Naive B cell (primary cell): ENCODE data around the gene IQGAP2. TPM values are rescaled to one million over a fixed set of nuclear protein-coding genes. Genes with fewer than 3 reads are reported as not detected.

Experiments used
- ATAC-seq, 2 donors: fragments of 150-1000 bp; cut with Tn5 transposase; 2 replicates each; pipeline ENCODE4 v1.10.0; 2021; ENCODE audit warnings: low read depth in 2 of 2, mild to moderate bottlenecking in 2 of 2, moderate library complexity in 2 of 2
- DNase-seq: peaks from one replicate; pipeline ENCODE4 v3.0.0; 2022
- H3K27ac Mint-ChIP-seq, 6 donors: one replicate each; pipeline ENCODE4 v1.8.0; 2020 to 2022; ENCODE audit warnings: mild to moderate bottlenecking in 6 of 6, mixed read lengths in 6 of 6, moderate library complexity in 5 of 6, inconsistent platforms in 2 of 6
- H3K27me3 Mint-ChIP-seq, 3 donors: one replicate each; pipeline ENCODE4 v1.8.0; 2021 to 2022; ENCODE audit warnings: mixed read lengths in 3 of 3, mild to moderate bottlenecking in 1 of 3
- H3K36me3 Mint-ChIP-seq, 2 donors: one replicate each; pipeline ENCODE4 v1.8.0; 2020 to 2022; ENCODE audit warnings: mixed read lengths in 2 of 2, inconsistent platforms in 1 of 2, mild to moderate bottlenecking in 1 of 2
- H3K4me1 Mint-ChIP-seq, 3 donors: one replicate each; pipeline ENCODE4 v1.8.0; 2020 to 2022; ENCODE audit warnings: mixed read lengths in 3 of 3, inconsistent platforms in 1 of 3, mild to moderate bottlenecking in 1 of 3, moderate library complexity in 1 of 3
- H3K4me3 Mint-ChIP-seq, 8 donors: one replicate each; pipeline ENCODE4 v1.8.0; 2020 to 2022; ENCODE audit warnings: mild to moderate bottlenecking in 8 of 8, mixed read lengths in 8 of 8, moderate library complexity in 8 of 8, inconsistent platforms in 2 of 8
- H3K9me3 Mint-ChIP-seq, 7 donors: one replicate each; pipeline ENCODE4 v1.8.0; 2020 to 2022; ENCODE audit warnings: mixed read lengths in 7 of 7, mild to moderate bottlenecking in 5 of 7, inconsistent platforms in 2 of 7, moderate library complexity in 1 of 7
- polyA plus RNA-seq, 6 donors: library from polyadenylated mRNA; unstranded; fragments of 300-500 nt; fragmentation: Illumina TruSeq; gene quantifications; one replicate each; pipeline ENCODE4 v1.2.3, GENCODE V29; 2021; ENCODE audit warnings: low read depth in 6 of 6

Gene IQGAP2
- polyA plus RNA-seq, 6 donors from 2014 or later: 2.7 to 9.8 (median 6.2) TPM

DNA sequence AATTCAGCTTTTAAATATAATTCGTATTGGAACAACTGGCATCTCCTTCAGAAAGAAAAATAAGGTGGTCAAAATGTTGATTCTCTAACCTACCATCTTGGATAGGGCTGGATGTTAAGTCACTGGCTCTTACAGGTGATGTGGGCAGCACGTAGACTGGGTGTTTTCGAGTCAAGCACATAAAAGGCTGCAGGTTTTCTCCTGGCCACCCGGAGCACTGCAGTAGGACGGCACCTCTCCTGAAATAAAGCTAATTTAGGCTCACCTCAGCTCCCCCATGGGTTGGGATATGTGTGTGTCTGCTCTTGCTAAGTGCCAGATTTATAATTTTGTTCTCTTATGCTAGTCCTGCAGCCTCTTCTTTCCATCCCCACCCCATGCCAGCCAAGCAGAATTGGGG is 80.3 kb downstream of the IQGAP2 start:
- Mint-ChIP-seq H3K4me3 (no peak overlapping the region), H3K9me3 (no peaks in the 10 kb centered on the region), H3K27me3 (no peaks in the 10 kb centered on the region), H3K36me3 (no peaks in the 10 kb centered on the region), H3K4me1 (peaks cover 0 to 18% (median 3%) of the 10 kb centered on the region in 3 donors), H3K27ac (no peak overlapping the region)
- ATAC-seq (no peak), DNase-seq (no peak)

DNA sequence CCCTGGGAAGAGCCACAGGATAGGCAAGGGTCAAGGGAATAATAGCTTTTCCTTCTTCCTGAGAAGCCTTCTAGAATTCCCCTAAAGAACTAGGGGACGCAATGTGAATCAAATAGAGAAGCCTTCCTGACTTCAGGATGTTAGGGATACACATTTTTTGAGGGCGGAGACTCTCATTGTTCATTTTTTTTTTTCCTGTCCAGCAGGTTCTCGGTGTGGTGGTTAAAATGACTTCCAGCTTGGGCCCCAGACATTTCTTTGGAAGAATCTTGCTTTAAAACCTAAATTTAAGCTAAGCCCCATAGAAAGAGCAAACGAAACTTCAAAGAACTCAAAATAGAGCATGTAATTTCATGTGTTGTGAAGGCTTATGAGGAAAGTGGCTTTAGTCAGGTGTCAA is 80.8 kb downstream of the IQGAP2 start:
- no peak overlapping the region for H3K27ac Mint-ChIP-seq
- no peak for DNase-seq
- H3K36me3 Mint-ChIP-seq: no peaks in the 10 kb centered on the region
- ATAC-seq: no peak
- no peaks in the 10 kb centered on the region for H3K9me3 Mint-ChIP-seq
- peaks cover 0 to 16% (median 3%) of the 10 kb centered on the region in 3 donors for H3K4me1 Mint-ChIP-seq
- H3K27me3 Mint-ChIP-seq: no peaks in the 10 kb centered on the region
- H3K4me3 Mint-ChIP-seq: no peak overlapping the region

DNA sequence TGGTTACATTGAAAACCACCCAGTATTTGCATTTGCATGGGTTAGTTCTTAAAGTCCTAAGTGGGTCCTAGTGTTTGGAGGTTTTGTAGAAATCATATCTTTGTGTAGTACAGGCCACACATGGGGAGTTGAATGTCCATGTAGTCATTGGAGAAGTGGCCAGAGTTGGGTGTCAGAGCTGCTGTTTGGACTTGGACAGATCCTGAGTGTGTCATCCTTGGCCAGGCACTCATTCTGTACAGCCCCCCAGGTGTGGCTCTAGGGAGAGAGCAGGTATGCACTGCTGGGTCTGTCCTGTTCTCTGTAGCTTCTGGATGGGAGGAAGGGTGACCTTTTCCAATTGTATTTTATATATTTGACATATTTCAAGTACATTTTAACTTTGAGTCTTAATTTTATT is 82.4 kb downstream of the IQGAP2 start:
- ATAC-seq: no peak
- DNase-seq: no peak
- Mint-ChIP-seq H3K9me3 (no peaks in the 10 kb centered on the region), H3K36me3 (no peaks in the 10 kb centered on the region), H3K4me3 (no peak overlapping the region), H3K27me3 (no peaks in the 10 kb centered on the region), H3K4me1 (peaks cover 0 to 5% (median 1%) of the 10 kb centered on the region in 3 donors), H3K27ac (no peak overlapping the region)

DNA sequence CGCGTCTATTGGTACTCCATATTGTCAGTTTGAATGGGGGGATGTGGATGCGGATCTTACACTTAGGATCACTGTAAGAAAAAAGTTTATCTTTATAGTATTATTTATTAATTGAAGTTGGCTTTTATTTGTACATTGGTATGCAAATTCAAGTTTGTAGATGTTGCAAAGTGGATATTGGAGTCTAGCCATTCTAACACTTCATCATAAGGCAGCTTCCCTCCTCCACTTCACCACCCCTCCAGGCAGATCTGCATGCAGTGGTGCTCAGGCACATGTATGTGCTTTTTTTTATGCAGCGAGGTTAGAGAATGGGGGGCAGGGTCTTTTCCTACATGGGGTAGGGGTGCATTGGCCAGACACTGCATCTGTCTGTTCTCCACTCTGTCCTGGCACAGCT is 84.3 kb downstream of the IQGAP2 start:
- ATAC-seq: no peak
- Mint-ChIP-seq H3K4me1 (peaks cover under 1 to 5% (median 1%) of the 10 kb centered on the region in 3 donors), H3K27me3 (no peaks in the 10 kb centered on the region), H3K4me3 (no peak overlapping the region), H3K9me3 (no peaks in the 10 kb centered on the region), H3K27ac (peak overlapping the region in 1 of 6 donors; percentile 27), H3K36me3 (no peaks in the 10 kb centered on the region)
- no peak for DNase-seq

DNA sequence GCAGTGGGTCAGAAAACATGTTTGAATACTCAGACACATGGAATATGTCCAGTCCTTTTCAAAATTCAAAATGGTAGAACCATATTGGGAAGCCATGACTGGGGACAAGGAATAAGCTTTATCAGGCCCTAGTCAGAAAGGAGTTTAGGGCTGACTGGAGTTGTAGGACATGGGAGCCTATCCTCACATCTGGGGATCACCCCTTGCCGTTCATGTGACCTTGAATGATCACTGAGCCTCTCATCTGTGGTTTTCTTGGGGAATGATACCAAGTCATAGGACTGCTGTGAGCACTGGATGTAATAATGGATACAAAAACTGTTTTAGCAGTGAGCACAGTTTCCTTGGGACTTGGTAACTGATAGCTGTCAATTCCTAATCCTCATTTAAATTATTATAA is 84.7 kb downstream of the IQGAP2 start:
- H3K27me3 Mint-ChIP-seq: no peaks in the 10 kb centered on the region
- DNase-seq (no peak), ATAC-seq (no peak)
- H3K9me3 Mint-ChIP-seq: no peaks in the 10 kb centered on the region
- no peaks in the 10 kb centered on the region for H3K36me3 Mint-ChIP-seq
- peak overlapping the region in 1 of 6 donors; percentile 27 for H3K27ac Mint-ChIP-seq
- H3K4me3 Mint-ChIP-seq: no peak overlapping the region
- H3K4me1 Mint-ChIP-seq: peaks cover 0 to 5% (median 1%) of the 10 kb centered on the region in 3 donors

DNA sequence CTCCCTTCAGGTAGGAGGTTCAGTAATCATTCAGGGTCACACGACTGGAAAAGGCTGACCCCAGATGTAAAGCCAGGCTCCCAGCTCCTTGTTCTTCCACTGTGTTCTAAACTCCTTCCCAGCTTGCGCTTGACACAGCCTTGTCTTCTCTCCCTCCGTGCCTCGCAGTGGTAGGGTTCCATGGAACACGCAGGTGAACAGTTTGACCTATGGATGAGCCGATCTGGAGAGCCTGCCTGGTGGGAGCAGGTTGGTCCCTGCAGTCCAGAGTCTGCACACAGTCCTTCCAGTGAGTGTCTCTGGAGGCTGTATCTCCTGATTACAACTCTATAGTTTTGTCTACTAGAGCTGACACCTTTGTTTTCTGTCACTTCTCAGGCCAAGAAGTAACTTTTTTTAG is 85.9 kb downstream of the IQGAP2 start:
- DNase-seq: no peak
- H3K4me3 Mint-ChIP-seq: no peak overlapping the region
- H3K4me1 Mint-ChIP-seq: peaks cover 0 to 5% (median 1%) of the 10 kb centered on the region in 3 donors
- no peaks in the 10 kb centered on the region for H3K36me3 Mint-ChIP-seq
- H3K27ac Mint-ChIP-seq: peak overlapping the region in 1 of 6 donors; percentile 2
- H3K9me3 Mint-ChIP-seq: no peaks in the 10 kb centered on the region
- H3K27me3 Mint-ChIP-seq: no peaks in the 10 kb centered on the region
- no peak for ATAC-seq

DNA sequence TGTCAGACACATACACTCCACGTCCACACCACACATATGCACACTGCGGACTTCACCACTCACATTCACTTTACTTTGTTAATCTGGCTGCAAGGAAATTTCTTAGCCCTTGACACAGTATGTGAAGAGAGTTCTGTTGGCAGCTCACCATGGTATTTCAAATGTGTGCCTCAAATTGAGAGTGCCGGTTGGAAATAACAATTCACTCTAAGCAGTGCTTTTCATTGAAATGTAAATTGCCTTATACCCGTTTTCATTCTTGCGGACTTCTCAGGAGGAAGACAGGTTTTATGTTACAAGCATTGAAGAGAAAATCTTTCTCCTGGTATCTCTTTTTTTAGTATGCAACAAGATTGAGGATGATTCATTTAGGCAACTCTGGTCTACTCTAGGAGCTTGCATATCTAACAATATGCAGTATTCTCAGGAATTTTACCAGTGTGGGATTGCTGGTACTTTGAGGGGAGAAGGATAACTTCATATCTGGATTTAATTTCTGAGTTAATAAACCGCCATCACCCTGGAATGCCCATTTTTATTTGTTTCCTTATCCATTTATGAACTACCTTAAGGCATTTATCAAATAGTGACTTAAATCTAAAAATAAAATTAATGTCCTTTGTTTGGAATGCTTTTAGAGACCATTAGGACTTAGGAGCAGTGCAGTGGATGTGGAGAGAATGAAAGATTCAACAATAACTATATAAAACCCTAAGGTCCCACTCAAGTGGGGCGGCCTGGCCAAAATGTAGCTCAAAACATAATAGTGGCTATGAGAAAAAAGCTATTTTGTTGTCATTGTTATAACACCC is 87.0 kb downstream of the IQGAP2 start:
- Mint-ChIP-seq H3K27ac (no peak overlapping the region), H3K36me3 (no peaks in the 10 kb centered on the region), H3K4me3 (no peak overlapping the region), H3K9me3 (peaks cover 0 to under 1% (median 0%) of the 10 kb centered on the region in 7 donors), H3K27me3 (no peaks in the 10 kb centered on the region), H3K4me1 (peaks cover 0 to 5% (median 1%) of the 10 kb centered on the region in 3 donors)
- ATAC-seq (no peak), DNase-seq (no peak)

DNA sequence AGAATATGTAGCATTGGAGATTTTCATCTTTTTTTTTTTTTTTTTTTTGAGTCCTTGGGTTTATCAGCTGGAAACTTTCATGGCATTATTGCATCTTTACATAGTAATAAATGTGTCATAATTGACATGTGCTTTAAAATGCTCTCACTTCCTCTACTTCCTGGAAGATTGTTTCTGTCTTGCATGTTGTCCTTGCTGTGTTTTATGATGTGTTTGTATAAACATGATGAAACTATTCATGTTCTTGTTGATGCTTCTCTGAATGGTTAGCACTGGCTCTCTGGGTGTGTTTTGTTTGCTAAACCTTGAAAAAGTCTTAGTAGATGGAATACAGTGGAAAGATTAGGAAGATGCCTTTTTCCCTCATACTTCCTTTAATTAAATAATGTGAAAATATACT is 87.9 kb downstream of the IQGAP2 start:
- H3K27me3 Mint-ChIP-seq: no peaks in the 10 kb centered on the region
- no peaks in the 10 kb centered on the region for H3K36me3 Mint-ChIP-seq
- DNase-seq: no peak
- peaks cover 1 to 5% (median 4%) of the 10 kb centered on the region in 3 donors for H3K4me1 Mint-ChIP-seq
- peaks cover 0 to 5% (median 0%) of the 10 kb centered on the region in 7 donors for H3K9me3 Mint-ChIP-seq
- H3K27ac Mint-ChIP-seq: no peak overlapping the region
- H3K4me3 Mint-ChIP-seq: no peak overlapping the region
- ATAC-seq: no peak

DNA sequence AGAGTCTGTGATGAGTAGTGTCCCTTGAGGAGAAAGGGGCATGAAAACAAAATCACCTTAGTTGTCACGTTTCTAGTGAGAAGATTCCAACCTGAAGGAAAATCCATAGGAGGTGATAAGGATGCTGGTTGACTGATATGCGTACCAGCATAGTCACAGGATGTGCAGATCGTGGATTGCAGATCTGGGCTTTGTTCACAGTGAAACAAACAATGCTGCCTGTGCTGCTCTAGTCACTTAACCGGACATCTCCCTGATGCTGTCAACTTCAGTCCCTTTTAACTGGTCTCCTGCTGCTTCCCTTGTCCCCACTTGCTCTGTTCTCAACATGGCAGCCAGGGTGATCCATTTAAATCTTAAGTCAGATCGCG is 89.7 kb downstream of the IQGAP2 start:
- no peaks in the 10 kb centered on the region for H3K36me3 Mint-ChIP-seq
- ATAC-seq: no peak
- H3K27me3 Mint-ChIP-seq: no peaks in the 10 kb centered on the region
- H3K4me3 Mint-ChIP-seq: no peak overlapping the region
- H3K27ac Mint-ChIP-seq: no peak overlapping the region
- no peak for DNase-seq
- peaks cover 1 to 5% (median 4%) of the 10 kb centered on the region in 3 donors for H3K4me1 Mint-ChIP-seq
- H3K9me3 Mint-ChIP-seq: peaks cover 0 to 5% (median 0%) of the 10 kb centered on the region in 7 donors

DNA sequence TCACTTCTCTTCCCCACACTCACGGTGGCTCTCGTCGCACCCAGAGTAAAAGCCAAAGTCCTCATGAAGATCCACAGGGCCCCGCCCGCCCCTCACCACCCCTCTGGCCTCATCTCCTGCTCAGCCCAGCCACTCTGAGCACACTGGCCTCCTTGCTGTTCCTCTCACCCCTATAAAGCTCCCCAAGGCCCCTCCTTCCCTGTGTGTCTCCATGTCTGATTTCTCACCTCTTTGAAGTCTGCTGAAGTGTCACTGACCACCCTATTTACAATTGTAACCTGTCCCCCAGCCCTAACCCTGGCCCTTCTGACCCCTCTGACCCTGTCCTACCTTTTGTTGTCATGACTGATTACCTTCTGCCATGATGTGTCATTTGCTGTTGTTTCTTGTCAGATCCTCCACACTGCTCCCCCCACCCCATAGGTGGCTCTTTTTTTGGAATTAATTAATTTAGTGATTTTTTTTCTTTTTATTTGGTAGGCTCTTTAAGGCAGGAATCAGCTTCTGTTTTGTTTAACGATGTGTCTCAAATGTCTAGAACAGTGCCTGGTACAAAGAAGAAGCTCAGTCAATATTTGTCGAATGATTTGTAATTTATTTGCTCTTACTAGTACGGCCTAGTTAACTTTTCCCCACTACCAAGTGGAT is 90.2 kb downstream of the IQGAP2 start:
- Mint-ChIP-seq H3K36me3 (no peaks in the 10 kb centered on the region), H3K27ac (peak overlapping the region in 1 of 6 donors; percentile 85), H3K4me3 (no peak overlapping the region), H3K9me3 (peaks cover 0 to 5% (median 0%) of the 10 kb centered on the region in 7 donors), H3K27me3 (no peaks in the 10 kb centered on the region), H3K4me1 (peaks cover 1 to 5% (median 4%) of the 10 kb centered on the region in 3 donors)
- DNase-seq: no peak
- ATAC-seq: no peak

DNA sequence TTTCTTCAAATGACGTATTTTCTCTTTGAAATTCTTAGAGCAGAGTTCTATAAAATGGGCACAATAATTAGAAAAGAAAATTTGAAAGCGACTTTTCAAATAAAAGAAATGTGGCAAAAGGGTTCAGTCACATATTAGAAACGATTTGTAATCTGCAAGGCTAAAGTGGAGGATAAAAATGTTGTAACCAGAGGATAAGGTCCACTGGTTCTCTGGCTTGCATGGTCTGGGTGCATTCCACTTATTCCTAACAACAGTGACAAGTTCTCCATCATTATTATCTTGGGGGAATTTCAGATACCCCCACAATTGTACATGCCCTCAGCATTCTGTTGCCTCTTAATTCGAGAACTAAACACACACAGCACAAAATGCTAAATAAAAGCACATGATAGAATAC is 91.1 kb downstream of the IQGAP2 start:
- peaks cover 1 to 5% (median 4%) of the 10 kb centered on the region in 3 donors for H3K4me1 Mint-ChIP-seq
- H3K27ac Mint-ChIP-seq: no peak overlapping the region
- no peaks in the 10 kb centered on the region for H3K36me3 Mint-ChIP-seq
- no peak for ATAC-seq
- DNase-seq: no peak
- H3K27me3 Mint-ChIP-seq: no peaks in the 10 kb centered on the region
- peaks cover 0 to 5% (median 0%) of the 10 kb centered on the region in 7 donors for H3K9me3 Mint-ChIP-seq
- no peak overlapping the region for H3K4me3 Mint-ChIP-seq

DNA sequence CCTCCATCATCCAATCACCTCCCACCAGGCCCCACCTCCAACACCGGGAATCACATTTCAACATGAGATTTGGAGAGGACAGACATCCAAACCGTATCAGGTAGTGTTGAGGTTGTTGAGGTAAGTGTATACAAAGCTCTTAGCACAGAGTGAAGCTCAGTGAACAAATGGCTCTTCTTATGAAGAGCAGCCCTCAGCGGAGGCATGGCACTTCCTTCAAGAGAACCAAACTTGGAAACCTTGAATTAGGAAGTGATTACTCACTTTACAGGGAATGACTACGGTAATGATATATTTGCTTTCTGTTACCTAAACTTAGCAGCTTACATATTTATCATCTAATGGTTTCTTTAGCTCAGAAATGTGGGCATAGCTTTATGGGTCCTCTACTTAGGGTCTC is 92.8 kb downstream of the IQGAP2 start:
- Mint-ChIP-seq H3K4me1 (peaks cover 0 to 4% (median 4%) of the 10 kb centered on the region in 3 donors), H3K9me3 (peaks cover 0 to 5% (median 0%) of the 10 kb centered on the region in 7 donors), H3K27ac (peak overlapping the region in 1 of 6 donors; percentile 2), H3K4me3 (no peak overlapping the region), H3K27me3 (no peaks in the 10 kb centered on the region), H3K36me3 (no peaks in the 10 kb centered on the region)
- DNase-seq: no peak
- ATAC-seq: no peak

DNA sequence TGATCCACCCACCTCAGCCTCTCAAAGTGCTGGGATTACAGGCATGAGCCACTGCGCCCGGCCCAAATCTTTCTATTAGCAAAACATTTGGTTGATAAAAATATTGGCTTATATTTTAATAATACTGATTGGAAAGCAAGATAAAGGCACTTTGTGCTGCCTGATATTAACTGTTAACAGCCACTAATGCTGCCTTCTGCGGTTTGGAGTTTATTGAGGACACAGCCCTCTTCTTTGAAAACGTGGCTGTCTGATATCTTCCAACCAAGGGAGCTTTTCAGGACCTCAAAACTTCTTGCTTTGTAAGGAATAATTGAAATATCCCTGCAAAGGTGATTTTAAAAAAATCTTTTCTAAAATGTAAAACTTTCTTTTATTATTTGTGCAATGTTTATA is 94.0 kb downstream of the IQGAP2 start:
- no peaks in the 10 kb centered on the region for H3K27me3 Mint-ChIP-seq
- DNase-seq: no peak
- peaks cover 0 to 5% (median 0%) of the 10 kb centered on the region in 7 donors for H3K9me3 Mint-ChIP-seq
- no peaks in the 10 kb centered on the region for H3K36me3 Mint-ChIP-seq
- H3K27ac Mint-ChIP-seq: no peak overlapping the region
- H3K4me1 Mint-ChIP-seq: peaks cover 0 to 4% (median 0%) of the 10 kb centered on the region in 3 donors
- no peak overlapping the region for H3K4me3 Mint-ChIP-seq
- ATAC-seq: no peak
